Measurements from ENCODE around the gene PNCK.
"Not testable (repeated sequence)": the region's sequence is repeated elsewhere in the genome, so short reads cannot be mapped to it uniquely, and the experiment has no call there.

PNCK gene

GRCh38 chrX:153697924-153698865 lies 24.6 kb upstream of the PNCK start:
- DNase-seq: no peak

- DNase-seq: not testable (repeated sequence)
Observed at GRCh38 chrX:153696986-153697722, 23.5 kb upstream of the PNCK start.

GRCh38 chrX:153696538-153696937 lies 22.9 kb upstream of the PNCK start:
- DNase-seq: not testable (repeated sequence)

- no peak for DNase-seq
Observed at GRCh38 chrX:153696100-153696499, 22.5 kb upstream of the PNCK start.

GRCh38 chrX:153694687-153695270 lies 21.2 kb upstream of the PNCK start:
- no peak for DNase-seq

- not testable (repeated sequence) for DNase-seq
Observed at GRCh38 chrX:153694256-153694655, 20.6 kb upstream of the PNCK start.

GRCh38 chrX:153693216-153694086 lies 19.8 kb upstream of the PNCK start:
- DNase-seq: no peak

- no peak for DNase-seq
Observed at GRCh38 chrX:153692611-153693156, 19.1 kb upstream of the PNCK start.

- DNase-seq: no peak
Observed at GRCh38 chrX:153692003-153692402, 18.4 kb upstream of the PNCK start.

- not testable (repeated sequence) for DNase-seq
Observed at GRCh38 chrX:153691032-153691827, 17.6 kb upstream of the PNCK start.

- DNase-seq: no peak
Observed at GRCh38 chrX:153690466-153690865, 16.9 kb upstream of the PNCK start.

- no peak for DNase-seq
Observed at GRCh38 chrX:153689654-153690465, 16.2 kb upstream of the PNCK start.

GRCh38 chrX:153688911-153689590 lies 15.4 kb upstream of the PNCK start:
- no peak for DNase-seq

- no peak for DNase-seq
Observed at GRCh38 chrX:153688506-153688905, 14.9 kb upstream of the PNCK start.

- no peak for DNase-seq
Observed at GRCh38 chrX:153688071-153688470, 14.5 kb upstream of the PNCK start.

GRCh38 chrX:153687121-153688039 lies 13.8 kb upstream of the PNCK start, which contains the start of gene SLC6A8:
Gene SLC6A8, plus strand, starts transcription at chrX:153687926. Its CDS starts 649 bp downstream, at chrX:153688575.
- DNase-seq: peak; percentile 64

GRCh38 chrX:153686711-153687110 lies 13.1 kb upstream of the PNCK start:
- DNase-seq: no peak
